GM19395 (cell line): ENCODE measurements around the gene MAPRE2.
"Not testable (repeated sequence)": the region's sequence is repeated elsewhere in the genome, so short reads cannot be mapped to it uniquely, and the experiment has no call there.

Experiments
- ATAC-seq: cut with Tn5 transposase; IDR thresholded peaks from one replicate; pipeline ENCODE4 v1.9.1; 2021; ENCODE audit warnings: mild to moderate bottlenecking, moderate library complexity; ENCODE audit not compliant: unreplicated experiment

MAPRE2 gene

DNA sequence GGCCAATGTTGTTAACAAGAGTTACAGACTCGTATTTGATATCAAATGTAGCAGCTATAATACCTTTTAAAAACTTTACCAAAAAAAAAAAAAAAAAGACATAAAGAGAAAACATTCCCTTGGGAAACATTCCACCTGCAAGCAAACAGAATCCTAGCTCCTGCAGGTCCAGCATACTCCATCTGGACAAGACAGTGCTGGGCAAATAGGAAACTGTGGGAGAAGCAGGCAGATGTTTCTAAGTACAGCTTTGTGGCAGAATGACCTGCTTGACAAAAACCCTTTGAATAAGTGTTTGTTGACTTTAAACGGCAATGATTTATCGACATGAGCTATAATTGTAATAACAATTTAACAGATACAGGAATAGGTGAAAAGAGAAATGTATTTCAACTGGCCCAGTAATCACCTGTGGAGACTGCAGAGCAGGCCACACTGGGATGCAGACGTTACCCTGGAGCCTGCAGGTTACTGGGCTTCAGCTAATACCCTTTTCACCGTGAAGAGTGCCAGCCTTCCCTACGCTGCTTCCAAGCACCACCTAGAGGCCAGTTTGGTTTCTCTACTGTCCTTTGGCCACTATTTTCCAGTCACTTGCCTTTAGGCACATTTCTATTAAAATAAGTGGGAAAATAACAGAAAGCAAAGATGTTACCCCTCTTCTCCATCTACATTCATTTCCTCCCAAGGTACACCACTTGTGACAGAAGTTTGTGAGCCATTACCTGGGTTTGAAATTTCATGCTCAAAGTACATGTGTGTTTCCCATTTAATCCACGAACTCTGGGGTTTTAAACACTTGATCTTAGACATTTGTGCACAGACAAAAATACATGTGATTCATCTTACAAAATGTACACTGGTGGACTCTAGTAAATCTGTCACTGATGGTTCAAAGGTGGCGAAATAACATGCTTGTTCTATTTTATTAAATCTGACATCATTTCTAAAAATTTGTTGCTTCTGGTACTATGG lies 102.7 kb downstream of the MAPRE2 start:
- ATAC-seq: peak; percentile 47

GRCh38 chr18:35144698-35145097 lies 103.5 kb downstream of the MAPRE2 start:
- no peak for ATAC-seq

DNA sequence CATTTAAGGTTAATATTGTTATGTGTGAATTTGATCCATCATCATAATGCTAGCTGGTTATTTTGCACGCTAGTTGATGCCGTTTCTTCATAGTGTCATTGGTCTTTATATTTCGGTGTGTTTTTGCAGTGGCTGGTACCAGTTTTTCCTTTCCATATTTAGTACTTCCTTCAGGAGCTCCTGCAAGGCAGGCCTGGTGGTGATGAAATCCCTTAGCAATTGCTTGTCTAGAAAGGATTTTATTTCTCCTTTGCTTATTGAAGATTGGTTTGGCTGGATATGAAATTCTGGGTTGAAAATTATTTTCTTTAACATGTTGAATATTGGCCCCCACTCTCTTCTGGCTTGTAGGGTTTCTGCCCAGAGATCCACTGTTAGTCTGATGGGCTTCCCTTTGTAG lies 109.0 kb downstream of the MAPRE2 start:
- ATAC-seq: not testable (repeated sequence)

GRCh38 chr18:35153609-35154272 lies 112.5 kb downstream of the MAPRE2 start:
- peak; percentile 72 for ATAC-seq

DNA sequence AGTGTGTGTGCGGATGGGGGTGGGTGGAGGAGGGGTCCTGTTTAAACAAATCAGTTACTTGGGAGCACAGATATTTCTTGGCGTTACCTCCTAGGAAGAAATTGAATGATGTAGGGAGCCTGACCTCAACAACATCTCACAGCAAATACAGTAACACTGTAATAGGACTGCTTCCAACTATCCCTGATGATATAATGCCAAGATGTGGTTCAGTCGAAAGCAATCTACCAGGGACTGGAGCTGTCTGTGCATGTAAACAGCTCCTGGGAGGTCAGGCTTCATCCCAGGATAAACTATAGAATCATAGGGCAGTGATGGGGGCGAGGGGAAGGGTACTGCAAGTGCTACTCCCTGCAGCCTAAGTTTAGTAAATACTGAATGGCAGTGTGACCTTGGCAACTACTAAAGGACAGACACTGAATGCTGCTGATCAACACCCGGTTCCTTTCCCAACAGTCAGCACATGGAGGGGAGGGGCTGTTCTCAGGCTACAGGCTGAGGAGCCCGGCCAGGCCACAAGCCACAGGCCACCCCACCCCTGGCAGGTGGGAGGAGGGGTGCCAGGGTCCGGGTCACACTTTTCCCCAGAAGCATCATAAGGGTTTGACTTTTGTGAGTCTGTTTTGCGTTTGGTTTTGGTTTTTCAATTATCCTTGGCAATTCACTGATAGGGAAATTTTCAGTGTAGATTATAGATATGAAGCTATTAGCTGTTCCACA lies 114.3 kb downstream of the MAPRE2 start:
- ATAC-seq: no peak

DNA sequence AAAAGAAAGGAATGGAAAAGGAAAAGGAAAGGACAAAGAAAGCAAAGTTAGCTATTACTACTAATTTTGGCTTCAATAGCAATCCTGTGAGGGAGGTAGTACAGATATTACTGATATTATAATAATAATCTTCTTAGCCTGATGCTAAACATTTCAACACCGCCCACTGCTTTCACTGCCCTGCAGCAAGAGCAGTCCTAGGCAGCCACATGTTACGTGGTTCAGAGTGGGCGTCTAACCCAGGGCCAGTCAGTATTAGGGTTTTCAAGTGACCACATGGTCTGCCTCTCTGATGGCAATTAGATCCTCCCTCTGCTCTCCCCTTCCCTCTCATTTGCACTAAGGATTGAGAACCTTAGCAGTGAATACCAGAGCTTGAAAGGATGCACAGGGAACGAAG lies 116.0 kb downstream of the MAPRE2 start:
- no peak for ATAC-seq

- peak; percentile 81 for ATAC-seq
These were observed 117.7 kb downstream of the MAPRE2 start for GRCh38 chr18:35158728-35159450.

GRCh38 chr18:35159782-35160181 lies 118.6 kb downstream of the MAPRE2 start:
- peak; percentile 63 for ATAC-seq

DNA sequence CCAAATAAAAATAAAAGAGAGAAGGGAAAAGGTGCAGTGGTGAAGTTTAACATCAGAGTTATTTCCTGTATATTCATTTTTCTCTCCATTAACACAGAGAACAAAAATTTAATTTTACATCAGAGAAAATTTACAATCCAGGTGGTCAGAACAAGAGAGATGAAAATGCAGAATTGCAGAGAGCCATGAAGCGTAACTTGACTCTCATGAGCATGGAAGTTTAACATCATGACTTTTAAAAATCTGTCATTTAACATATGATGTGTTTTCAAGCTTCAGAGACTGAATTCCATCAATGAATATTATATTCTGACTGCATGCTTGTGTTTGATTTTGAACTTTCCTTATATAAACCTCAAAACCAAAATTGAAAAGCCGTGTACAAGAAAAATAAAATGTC lies 120.3 kb downstream of the MAPRE2 start:
- no peak for ATAC-seq

- ATAC-seq: no peak
These were observed 120.7 kb downstream of the MAPRE2 start for GRCh38 chr18:35161934-35162333.

DNA sequence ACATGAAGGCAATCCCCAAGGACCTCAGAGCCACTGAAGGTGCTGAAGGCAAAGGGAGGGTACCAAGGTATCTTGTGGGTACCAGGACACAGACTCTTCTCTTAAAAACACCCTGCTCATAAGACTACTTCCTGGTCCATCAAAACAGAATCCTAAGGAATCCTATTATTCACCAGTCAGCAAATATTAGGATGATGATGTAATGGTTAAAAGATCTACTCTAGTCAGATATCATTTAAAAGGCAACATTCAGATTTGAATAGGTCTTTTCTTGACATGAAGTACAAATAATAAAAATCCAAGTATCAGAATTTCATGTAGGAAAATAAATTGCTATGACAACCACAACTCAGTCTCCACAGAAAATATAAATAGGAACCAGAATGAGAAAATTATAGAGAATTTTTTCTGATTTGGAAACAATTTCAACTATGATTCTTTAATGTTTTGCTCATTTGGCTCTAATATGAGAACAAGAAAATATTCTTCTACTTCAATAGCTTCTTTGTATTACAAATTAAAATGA lies 121.9 kb downstream of the MAPRE2 start:
- ATAC-seq: no peak

DNA sequence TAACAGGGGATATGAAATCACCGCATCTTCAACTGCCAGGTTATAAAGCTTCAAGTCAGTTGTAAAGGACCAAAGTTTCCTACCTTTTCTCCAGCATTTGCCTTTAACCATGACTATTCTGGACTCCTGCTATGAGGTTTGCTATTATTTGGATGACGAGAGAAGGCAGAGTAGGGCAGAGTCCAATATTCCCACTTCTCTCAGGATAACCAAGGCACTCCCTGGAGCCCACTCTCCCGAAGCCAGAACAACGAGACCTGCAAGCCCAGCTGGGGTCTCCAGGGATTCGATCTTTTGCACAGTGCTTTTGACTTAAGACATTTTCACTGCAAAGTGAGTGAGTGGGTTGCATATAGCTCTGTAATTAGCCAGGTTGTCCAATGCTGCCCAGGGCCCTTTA lies 122.5 kb downstream of the MAPRE2 start:
- ATAC-seq: no peak

DNA sequence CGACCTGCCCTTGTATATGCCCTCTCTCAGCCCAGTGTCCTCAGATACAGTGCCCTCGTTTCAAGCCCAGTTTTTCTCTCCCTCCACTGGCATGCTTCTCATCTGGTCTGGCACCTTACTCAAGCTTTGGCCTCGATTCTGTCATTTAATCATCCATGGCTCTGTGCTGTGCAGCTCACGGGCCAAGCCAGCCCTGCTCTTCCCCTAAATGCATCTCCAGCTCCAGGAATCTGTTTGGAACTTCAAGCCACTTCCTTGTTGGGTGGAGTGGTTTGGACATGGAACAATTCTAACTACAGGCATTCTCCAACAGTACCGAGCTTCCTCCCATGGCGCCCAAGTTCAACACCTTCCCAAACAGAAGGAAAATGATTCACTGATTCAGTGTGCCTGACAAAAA lies 122.9 kb downstream of the MAPRE2 start:
- ATAC-seq: no peak

- no peak for ATAC-seq
These were observed 126.1 kb downstream of the MAPRE2 start for GRCh38 chr18:35167332-35167731.

DNA sequence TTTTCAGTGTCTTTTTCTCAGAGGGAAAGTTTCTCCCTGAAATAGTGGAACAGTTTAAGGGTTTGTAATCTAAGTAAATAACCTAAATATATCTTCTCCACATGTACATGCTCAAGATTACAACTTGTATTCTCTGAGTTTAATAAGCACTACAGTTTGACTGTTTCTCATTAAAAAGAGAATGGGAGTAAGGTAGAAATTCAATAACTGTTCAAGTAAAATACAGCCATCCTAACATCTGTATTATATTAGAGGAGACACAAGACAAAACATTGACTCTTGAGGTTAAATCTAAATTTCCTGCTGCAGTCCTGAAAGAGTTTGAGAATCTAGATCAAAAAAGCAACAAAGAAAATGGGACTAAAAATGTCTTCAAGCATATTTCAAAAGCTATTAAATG lies 126.6 kb downstream of the MAPRE2 start:
- ATAC-seq: no peak

- ATAC-seq: not testable (repeated sequence)
These were observed 129.1 kb downstream of the MAPRE2 start for GRCh38 chr18:35170323-35170722.

DNA sequence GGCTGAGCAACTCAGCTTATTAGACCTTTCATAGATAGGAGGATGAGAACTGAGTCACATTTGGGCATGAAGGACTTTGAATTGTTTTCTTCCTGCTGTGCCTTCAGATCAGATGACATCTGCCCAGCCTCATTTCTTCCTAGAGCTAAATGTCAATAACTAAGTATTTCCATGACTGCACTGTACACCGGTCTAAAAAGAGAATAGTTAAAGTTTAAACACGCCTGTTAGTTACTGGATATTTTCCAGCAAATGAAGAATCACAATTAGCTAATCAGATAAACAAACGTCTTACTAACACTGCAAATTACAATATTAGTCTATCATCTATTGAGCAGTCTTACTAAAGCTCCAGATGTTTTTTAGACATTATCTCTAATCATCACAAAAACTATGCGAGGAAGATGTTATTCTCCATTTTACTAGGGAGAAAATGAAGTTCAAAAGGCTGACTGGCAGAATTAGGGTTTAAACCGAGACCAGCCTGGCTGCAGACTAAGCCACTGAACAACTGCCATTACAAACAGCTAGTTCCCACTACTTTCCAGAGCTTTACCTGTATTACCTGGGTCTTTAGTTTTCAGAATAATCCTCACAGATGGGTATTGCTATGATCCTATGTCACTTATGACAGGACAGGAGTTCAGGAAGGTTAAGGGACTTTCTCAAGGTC lies 130.2 kb downstream of the MAPRE2 start:
- ATAC-seq: no peak

GRCh38 chr18:35172009-35172408 lies 130.8 kb downstream of the MAPRE2 start:
- no peak for ATAC-seq

DNA sequence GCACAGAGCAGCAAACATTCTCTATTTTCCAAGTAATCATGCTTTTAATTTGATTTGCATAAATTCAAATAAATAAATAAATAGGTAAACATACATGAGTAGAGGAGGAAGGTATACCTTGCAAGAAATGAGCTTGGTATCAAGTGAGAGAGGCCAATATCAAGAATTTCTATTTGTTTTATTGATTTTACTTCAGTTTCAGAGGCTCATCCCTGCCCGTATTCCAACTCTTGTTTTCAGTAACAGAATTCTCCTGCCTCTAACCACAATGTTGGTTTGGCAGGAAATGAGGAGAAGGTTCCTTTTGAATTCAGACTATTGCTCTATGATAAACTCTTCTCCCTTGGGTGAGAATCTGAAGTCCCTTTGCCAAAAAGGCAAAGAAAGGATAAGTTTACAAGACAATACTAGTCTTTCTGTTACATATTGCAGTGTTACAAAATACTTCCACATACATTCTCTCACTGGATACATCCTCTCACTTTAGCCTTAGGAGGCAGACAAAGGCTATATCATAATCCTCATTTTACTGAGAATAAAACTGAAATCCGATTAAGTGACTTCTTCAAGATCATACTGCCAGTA lies 131.3 kb downstream of the MAPRE2 start:
- no peak for ATAC-seq
